Stimulated activated CD4-positive, alpha-beta T cell treated with anti-CD3 and anti-CD28 coated beads, Interleukin-1b, Interleukin-23, amount 100 ng/mL, for 48 hours (primary cell): ENCODE data around the gene LARP4B.

Source experiments
- DNase-seq: peaks from one replicate; pipeline ENCODE4 v3.0.0-alpha.2; 2020

Gene LARP4B

DNA sequence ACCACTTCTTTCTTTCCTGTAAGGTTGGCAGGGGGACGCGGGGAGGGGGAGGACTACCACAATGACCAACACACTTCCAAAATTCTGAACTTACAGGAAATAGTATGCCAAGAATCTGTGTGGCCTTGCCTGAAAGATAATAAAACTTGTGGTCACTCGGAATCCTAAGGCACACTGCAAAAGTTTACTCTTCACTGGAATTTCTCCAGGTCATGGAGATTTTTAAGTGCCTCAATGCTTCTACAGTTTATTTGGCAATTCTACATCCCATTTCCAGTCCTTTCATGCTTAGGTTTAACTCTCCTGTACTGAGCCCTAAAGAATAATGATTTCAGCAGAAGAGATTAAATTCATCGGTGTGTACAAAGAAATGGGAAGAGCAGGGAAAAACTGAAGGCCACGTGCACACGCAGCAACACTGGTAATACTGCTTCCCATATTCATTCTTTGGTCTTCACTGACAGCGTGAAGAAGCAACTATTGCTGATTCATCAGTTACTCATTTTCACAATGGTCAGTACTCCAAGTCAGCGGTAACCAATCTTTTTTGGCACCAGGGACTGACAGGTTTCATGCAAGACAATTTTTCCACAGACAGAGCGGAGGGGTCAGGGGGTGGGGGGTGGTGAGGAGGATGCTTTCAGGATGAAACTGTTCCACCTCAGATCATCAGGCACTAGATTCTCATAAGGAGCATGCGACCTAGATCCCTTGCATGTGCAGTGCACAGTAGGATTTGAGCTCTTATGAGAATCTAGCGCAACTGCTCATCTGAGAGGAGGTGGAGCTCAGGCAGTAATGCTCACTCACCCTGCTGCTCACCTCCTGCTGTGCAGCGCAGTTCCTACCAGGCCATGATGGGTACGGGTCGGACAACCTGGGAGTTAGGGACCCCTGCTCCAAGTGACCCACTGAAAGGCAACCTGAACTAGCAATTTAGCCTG lies 9.8 kb downstream of the LARP4B start:
- DNase-seq: no peak

DNA sequence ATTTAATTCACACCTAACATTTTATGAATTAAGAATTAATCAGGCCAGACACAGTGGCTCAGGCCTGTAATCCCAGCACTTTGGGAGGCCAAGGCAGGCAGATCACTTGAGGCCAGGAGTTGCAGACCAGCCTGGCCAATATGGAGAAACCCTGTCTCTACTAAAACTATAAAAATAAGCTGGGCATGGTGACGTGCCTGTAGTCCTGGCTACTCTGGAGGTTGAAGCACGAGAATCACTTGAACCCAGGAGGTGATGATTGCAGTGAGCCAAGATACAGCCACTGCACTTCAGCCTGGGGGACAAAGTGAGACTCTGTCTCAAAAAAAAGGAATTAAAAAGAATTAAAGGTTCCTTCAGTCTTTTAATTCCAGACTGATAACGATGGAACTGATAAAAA lies 11.1 kb downstream of the LARP4B start:
- no peak for DNase-seq

GRCh38 chr10:919481-919880 lies 12.0 kb downstream of the LARP4B start:
- no peak for DNase-seq

DNA sequence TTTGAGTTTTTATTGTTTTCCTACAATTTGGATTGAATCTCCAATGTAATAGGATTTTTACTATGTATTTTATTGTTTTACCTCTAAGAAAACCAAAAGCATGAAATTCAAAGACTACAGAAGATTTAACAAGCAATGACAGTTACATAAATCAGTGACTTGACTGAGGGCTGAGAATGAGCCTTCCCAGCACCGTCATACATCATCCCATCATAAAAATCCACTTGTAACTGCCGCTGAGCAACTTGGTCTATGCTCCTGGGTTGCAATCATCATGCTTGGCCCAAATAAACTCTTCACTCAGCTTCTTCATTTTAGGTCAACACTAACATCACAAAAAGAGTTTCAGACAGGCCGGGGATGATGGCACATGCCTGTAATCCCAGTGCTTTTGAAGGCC lies 13.5 kb downstream of the LARP4B start:
- no peak for DNase-seq

GRCh38 chr10:917416-917720 lies 14.1 kb downstream of the LARP4B start:
- DNase-seq: no peak

- DNase-seq: no peak
Measured at GRCh38 chr10:916716-917415, 14.6 kb downstream of the LARP4B start.

DNA sequence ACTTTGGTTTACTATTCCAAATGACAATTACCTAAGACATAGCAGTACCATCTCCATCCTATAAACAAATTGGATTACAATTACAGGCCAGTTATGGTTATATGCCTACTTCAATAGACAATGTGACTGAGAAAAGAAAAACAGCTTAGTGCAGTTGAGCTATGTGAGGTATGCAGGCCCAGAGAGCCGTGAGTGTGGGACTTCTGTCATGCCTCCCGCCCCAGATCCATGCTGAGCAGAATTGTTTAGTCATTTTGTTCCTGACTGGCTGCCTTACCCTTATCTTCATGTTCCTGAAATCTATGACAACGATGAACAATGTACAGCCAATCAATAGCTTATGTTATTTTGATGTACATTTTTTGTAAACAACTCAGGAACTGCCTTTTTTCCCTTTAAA lies 21.7 kb downstream of the LARP4B start:
- no peak for DNase-seq

- no peak for DNase-seq
Measured at GRCh38 chr10:905972-906371, 25.5 kb downstream of the LARP4B start.

DNA sequence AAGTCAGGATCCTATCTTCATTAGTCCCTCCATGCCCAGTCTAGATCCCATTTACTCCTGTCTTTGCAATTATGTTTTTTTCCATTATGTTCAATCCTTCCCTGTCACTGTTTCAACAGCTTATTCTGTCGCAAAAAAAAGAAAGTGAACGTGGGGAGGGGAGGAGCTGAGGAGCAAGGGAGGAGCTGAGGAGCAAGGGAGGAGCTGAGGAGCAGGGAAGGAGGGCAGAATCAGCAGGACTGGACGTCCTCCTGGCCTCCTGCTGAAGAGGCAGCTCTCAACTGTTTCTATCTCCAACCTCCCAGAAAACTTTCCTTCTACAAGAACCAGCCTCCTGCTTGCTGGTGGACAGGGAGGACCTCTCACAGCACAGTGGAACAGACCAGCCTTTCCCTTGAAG lies 26.0 kb downstream of the LARP4B start:
- no peak for DNase-seq

DNA sequence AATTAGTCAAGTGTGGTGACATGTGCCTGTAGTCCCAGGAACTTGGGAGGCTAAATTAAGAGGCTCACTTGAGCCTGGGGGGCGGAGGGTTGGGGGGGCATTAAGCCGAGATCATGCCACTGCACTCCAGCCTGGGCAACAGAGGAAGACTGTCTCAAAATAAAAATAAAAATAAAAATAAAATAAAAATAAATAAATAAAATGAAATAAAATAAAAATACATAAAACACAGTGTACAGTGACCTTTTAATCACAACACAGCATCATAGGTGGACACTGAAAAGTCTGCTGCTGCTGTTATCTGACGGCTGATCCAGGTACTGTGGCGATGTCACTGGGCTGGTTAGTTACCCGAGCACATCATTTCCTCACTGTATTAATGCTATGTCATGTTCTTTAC lies 27.1 kb downstream of the LARP4B start:
- DNase-seq: no peak

DNA sequence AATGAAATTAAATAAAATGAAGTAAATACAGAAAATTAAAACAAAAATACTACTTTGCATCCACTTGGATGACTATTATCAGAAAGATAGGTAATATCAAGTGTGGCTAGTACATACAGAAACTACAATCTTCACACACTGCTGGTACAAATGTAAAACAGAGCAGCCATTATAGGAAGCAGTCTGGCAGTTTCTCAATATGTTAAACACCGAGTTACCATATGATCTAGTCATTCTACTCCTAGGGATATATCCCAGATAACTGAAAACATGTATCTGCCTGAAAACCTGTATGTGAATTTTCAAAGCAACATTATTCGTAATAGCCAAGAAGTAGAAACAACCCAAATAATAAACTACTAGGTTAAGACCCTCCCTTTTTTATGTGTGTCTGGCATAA lies 33.4 kb downstream of the LARP4B start:
- DNase-seq: no peak

- no peak for DNase-seq
Measured at GRCh38 chr10:896982-897381, 34.5 kb downstream of the LARP4B start.

GRCh38 chr10:895324-895723 lies 36.2 kb downstream of the LARP4B start:
- DNase-seq: no peak

DNA sequence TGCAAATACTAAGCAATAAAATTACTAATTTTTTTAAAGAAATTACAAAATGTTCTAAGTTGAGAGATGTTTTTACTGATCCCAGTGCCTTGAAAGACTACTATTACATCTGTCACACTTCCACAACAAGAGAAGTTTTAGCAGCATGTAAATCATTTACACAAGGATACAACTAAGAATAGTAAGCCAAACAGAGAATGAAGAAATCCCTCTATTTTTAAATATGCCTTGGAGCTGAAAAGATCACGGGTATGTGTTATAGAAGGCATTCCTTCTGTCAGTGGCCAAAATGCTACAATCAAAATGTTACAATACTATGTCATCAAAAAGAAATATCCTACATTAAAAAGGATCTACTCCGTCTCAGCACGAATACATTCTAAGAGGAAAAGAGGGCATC lies 52.6 kb downstream of the LARP4B start:
- DNase-seq: no peak

- no peak for DNase-seq
Measured at GRCh38 chr10:878333-878759, 53.2 kb downstream of the LARP4B start.

GRCh38 chr10:876438-876837 lies 55.1 kb downstream of the LARP4B start:
- no peak for DNase-seq

DNA sequence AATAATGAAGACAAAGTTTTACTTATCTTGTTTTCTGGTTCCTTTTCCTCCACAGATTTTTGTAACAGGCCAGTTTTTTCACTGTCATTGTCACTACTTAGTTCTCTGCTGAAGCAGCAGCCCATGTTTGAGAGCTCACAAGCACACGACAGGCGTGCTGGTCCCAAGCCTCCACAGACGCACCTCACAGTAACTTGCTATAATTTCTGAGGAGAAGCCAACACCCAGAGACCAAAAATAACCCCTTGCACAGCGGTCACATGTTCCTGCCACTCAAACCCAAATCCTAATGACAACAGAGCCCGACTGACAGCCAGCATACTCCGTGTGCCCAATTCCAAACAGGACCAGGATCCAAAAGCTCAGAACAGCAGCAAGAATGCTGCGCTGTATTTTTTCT lies 58.5 kb downstream of the LARP4B start:
- no peak for DNase-seq

DNA sequence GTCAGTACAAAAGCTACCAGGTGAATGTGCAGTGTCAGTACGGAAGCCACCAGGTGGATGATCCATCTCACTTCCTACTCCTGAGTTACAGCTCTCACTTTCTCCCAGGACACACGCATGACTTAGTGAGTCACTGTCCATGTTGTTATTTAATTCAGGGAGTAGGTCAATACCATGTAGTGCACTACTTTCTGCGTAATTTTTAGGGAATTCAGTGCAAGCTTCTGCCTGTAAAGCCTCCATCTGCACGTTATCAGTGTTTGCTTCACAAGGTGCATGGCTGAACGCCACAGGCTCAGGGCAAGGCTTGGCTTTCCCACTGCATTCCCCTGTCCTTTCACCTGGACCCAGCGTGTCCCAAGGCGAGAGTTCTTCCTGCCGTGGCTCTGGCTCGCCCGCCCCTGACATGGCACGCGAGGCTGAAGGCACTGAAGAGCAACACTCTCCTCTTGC lies 59.5 kb downstream of the LARP4B start:
- DNase-seq: no peak

GRCh38 chr10:870564-871166 lies 60.8 kb downstream of the LARP4B start:
- DNase-seq: no peak

DNA sequence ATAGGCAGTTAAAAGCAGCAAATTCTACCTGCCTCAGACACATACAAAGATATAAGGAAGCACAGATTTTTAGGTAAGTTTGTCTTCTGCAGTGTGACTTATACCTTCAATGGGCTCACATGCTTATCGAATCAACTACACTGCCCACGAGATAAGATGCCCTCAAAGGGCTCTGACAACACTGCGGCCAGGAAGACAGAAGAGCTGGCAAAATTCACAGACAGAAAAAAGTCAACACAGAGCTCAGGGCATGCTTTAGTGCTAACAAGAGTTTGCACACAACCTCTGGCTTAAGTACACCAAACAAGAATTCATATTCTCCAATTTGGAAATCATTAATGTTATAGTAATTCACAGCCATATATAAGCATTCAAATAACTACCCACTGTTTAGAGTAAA lies 62.3 kb downstream of the LARP4B start:
- no peak for DNase-seq

- no peak for DNase-seq
Measured at GRCh38 chr10:867807-868206, 63.7 kb downstream of the LARP4B start.

- no peak for DNase-seq
Measured at GRCh38 chr10:866577-866941, 64.9 kb downstream of the LARP4B start.

- no peak for DNase-seq
Measured at GRCh38 chr10:865924-866576, 65.5 kb downstream of the LARP4B start.

DNA sequence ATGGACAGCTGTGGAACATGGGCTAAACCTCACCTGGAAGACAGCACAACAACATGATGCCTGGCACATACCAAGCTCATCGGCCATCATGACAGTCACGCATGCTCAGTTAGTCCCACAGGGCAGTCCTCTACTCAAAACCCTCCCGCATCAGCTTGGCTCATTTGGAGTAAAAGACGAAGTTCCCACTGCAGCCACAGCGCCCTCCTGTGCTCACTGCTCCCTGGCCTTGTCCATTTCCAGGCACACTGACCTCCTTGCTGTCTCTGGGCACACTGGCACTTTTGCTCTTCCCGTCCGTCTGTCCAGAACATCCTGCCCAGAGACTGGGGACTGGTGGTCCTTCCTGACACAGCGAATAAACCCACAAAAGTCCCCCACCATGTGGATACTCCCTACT lies 66.2 kb downstream of the LARP4B start:
- DNase-seq: no peak
